ENCODE results near the gene DZIP1L.

The DZIP1L gene

GRCh38 chr3:138066972-138067371 lies 48.4 kb downstream of the DZIP1L start:
- DNase-seq, result no peak

DNA sequence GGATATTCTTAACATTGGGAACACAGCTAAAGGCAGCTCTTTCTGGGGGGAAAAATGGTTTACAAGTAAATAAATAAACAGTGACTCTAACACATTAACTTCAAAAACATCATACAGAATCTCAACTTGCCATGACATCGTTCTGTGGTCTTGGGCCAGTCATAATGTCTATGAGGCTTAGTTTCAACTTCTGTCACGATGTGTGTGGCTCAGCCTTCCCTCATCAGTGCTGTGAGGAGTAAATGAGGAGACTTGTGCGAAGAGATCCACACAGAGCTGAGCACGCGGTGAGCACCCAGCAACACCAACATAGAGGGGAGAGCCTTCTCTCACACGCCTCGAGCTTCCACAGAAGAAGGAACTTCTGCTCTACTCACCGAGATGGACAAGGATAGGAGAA lies 49.0 kb downstream of the DZIP1L start:
- peak; percentile 58 to 69 for DNase-seq

DNA sequence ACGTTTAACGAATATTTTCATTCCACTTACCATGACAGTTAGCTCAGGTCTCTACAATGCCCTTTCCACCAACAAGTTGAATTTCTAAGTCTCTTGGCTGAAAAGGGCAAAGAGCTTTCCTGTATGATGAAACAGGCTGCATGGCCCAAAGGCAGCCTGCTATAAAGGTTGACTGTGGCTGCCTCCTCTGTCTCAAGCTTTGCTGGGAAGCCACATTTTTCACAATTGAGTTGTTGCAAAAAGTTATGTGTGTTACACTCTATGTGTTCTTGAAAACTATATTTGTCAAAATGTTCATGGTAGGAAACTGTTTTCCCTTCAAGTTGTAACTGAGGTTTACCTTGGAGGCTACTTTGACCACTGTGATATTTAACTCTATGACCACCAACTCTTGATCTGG lies 49.5 kb downstream of the DZIP1L start:
- DNase-seq, result no peak

GRCh38 chr3:138063416-138063815 lies 52.0 kb downstream of the DZIP1L start:
- no peak for DNase-seq

GRCh38 chr3:138062626-138063025 lies 52.8 kb downstream of the DZIP1L start:
- DNase-seq, result no peak

- no peak for DNase-seq
Observed at GRCh38 chr3:138062037-138062436, 53.4 kb downstream of the DZIP1L start.

DNA sequence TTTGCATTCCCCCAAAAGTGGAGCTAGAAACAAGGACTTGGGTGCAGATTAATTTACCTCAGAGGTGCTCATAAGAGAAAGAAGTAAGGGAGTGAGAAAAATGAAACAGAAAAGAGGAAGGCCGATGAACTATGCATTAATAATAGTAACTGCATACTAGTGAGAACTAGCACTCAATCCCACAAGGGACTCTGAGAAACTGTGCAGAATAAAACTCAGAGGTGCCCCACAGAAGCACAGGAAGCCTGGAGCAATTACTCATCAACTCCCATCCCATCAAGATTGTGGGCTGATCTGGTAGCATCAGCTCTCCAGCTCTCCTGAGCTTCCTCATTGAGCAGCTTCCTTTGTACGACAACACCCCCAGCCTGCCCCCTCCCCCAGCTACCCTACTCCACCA lies 54.6 kb downstream of the DZIP1L start:
- no peak for DNase-seq

GRCh38 chr3:138059261-138059660 lies 56.1 kb downstream of the DZIP1L start:
- DNase-seq, result no peak

- DNase-seq, result no peak
Observed at GRCh38 chr3:138057384-138057783, 58.0 kb downstream of the DZIP1L start.

- DNase-seq, result no peak
Observed at GRCh38 chr3:138054057-138054456, 61.4 kb downstream of the DZIP1L start.

GRCh38 chr3:138051947-138052802 lies 63.2 kb downstream of the DZIP1L start:
- peak; percentile 45 to 48 for DNase-seq

GRCh38 chr3:138049157-138049919 lies 66.1 kb downstream of the DZIP1L start:
- no peak for DNase-seq

GRCh38 chr3:138047596-138048158 lies 67.7 kb downstream of the DZIP1L start:
- no peak for DNase-seq

GRCh38 chr3:138046955-138047354 lies 68.5 kb downstream of the DZIP1L start:
- DNase-seq, result peak in 1 of 2 experiments; percentile 25

- no peak for DNase-seq
Observed at GRCh38 chr3:138046085-138046484, 69.3 kb downstream of the DZIP1L start.

- DNase-seq, result no peak
Observed at GRCh38 chr3:138043266-138044029, 72.0 kb downstream of the DZIP1L start.

- DNase-seq, result no peak
Observed at GRCh38 chr3:138042043-138042442, 73.4 kb downstream of the DZIP1L start.

DNA sequence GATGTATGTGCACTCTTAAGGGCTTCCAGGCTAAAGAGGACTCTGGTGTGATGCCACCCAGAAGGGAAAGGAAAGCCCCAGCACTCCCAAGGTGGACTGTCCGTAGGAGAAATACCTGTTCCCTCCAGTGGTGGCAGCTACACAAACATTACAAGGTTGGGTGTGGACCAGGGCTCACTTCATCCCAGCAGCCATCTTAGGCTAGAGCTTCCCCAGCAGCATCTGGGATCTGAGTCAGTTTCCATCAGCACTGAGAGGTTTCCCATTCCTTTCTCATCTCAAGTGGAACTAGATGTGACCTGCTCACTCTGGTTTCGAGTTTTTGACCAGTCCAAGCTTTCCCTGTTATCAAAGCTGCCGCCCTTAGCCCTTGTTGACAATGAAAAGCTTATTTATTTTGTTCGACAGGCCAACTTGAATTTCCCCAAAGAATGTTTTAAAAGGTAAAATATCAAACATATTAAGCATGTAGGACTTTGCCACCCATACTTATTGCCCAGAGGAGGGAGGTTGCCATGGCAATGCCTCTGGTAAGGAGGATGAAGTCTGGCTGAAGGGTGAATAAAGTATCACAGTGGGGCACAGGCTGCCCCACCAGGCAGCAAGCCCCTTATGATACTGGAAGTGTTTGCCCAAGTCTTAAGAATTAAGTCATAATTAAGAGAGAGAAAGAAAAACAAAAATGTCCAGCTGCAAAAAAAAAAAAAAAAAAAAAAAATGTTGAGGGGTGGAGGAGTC lies 76.5 kb downstream of the DZIP1L start:
- DNase-seq, result no peak

DNA sequence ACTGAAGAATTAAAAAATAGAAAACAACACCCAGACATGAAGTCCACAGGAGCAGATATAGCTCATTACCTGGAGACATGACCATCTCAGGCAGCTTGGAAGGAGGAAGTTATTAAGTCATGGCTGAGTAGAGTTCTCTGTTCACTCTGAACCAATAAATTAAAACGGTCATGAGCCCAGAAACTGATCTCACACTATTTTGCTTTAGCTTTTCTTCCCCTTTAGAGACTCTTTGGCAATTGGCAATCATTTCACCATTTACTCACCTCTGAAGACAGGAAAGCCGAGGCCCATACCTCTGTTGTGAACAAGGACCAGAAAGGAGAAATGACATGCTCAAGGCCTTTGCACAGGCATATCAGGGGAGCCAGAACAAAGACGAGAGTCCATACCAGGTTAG lies 78.8 kb downstream of the DZIP1L start:
- DNase-seq, result no peak

DNA sequence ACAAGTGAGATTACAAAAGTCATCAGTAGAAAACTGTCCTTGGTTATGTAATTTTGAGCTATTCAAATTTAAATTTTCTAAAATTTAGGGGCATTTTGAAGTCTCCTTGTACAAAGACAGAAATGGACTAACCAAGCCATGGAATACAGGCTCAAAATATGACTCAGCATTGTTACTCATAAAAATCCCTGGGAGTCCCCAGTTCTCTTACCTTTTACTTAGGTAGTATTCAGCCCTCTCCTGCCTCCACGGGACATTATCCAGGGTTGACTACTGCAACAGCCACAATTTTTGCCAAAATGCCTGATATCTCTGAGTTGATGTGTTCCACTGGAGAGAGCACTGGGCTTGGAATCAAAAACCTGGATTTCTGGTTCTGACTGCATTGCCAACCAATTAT lies 80.5 kb downstream of the DZIP1L start:
- DNase-seq, result no peak

DNA sequence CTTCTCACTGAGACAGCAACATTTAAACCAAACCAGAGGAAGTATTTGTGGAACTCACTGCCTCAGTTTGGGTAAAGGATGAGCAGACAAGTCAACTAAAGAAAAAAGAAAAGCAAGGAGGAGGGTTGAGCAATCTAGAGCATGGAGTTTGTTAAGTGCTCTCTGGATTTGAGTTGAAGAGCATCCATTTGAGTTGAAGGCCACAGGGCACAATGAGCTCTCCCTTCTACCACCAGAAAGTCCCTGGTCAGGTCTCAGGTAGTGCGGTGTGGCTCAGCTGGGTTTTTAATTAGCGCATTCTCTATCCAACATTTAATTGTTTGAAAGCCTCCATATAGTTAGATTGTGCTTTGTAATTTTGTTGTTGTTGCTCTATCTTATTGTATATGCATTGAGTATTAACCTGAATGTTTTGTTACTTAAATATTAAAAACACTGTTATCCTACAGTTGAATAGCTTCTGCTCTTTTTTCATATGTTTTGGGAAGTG lies 82.2 kb downstream of the DZIP1L start:
- DNase-seq, result no peak

GRCh38 chr3:138032567-138032966 lies 82.8 kb downstream of the DZIP1L start:
- DNase-seq, result no peak

Measured in activated T-cell treated with anti-CD3 and anti-CD28 coated beads, Interleukin-2, amount 50 U/mL, for 48 hours (primary cell).